HG03108 (cell line): Measurements from ENCODE around the gene ZBTB12.
"Not testable (repeated sequence)": the region's sequence is repeated elsewhere in the genome, so short reads cannot be mapped to it uniquely, and the experiment has no call there.

Experiments used
- ATAC-seq: cut with Tn5 transposase; IDR thresholded peaks from one replicate; pipeline ENCODE4 v1.9.1; 2021; ENCODE audit warnings: moderate library complexity; ENCODE audit not compliant: unreplicated experiment

ZBTB12 gene

DNA sequence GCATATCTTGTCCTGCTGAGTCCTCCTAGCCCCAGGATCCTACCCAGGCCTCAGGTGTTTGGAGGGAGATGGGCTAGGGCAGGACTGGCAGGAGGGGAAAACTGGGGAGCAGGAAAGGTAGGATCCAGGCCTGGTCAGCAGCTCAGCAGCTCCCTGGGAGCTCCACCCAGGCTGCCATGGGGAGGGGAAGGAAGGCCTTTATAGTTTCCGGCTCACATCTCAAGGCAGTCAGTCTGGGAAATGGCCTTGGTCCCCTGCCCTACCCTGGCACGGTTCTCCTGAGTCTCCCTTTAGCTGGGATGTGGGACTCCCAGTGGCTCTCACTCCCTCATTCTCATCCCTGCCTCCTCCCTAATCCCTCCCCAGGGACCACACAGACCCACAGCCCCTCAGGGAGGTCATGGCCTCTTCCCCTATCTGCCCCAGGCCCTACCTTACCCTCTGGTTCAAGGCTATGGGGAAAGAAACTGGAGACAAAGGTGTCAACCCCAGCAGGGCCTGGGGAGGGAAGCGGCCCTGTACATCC, 24.7 kb downstream of the ZBTB12 start:
- ATAC-seq = no peak

DNA sequence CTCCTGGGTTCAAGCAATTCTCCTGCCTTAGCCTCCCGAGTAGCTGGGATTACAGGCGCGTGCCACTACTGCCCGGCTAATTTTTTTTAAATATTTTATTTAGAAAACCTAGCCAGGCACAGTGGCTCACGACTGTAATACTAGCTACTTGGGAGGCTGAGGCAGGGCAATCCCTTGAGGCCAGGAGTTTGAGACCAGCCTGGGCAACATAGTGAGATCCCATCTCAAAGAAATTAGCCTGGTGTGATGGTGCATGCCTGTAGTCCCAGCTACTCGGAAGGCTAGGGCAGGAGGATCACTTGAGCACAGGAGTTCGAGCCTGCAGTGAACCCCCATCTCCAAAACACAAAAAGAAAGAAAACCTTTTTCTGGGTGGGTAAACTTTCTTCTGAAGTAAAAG, 25.5 kb downstream of the ZBTB12 start:
- no peak for ATAC-seq

- ATAC-seq = no peak
These were observed 26.0 kb downstream of the ZBTB12 start for GRCh38 chr6:31875877-31876276.

DNA sequence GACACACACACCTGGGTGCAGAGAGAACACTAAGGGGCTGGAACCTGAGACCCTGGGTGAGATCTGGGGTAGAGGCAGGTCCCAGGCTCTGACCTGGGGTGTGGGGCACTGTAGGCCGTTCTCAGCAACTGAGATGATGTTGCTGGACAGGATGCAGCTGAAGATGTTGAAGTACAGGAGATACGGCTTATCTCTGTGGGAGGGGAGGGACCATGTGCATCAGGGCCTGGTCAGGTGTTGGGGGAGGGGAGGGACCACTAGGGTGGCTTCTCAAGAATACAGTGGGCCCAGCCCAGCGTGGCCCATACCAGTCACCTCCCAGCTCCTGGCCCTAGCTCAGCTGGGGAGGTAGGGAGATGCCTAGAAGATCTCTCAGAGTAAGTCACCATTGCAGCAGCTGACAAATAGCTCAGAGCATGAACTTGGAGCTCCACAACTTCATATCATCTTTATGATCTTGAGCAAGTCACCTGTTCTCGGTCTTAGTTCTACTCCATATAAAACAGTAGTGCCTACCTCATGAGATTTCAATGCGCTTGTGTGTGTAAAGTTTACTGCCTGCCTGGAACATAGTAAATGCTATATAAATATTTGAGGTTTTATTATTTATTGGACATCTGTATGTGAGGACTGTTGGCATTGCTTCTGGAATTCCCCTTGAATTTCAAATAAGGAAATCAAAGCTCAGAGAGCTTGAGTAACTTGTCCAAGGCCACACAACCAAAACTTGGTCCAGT, 26.9 kb downstream of the ZBTB12 start:
- no peak for ATAC-seq

GRCh38 chr6:31874084-31874670, 27.7 kb downstream of the ZBTB12 start:
- no peak for ATAC-seq

DNA sequence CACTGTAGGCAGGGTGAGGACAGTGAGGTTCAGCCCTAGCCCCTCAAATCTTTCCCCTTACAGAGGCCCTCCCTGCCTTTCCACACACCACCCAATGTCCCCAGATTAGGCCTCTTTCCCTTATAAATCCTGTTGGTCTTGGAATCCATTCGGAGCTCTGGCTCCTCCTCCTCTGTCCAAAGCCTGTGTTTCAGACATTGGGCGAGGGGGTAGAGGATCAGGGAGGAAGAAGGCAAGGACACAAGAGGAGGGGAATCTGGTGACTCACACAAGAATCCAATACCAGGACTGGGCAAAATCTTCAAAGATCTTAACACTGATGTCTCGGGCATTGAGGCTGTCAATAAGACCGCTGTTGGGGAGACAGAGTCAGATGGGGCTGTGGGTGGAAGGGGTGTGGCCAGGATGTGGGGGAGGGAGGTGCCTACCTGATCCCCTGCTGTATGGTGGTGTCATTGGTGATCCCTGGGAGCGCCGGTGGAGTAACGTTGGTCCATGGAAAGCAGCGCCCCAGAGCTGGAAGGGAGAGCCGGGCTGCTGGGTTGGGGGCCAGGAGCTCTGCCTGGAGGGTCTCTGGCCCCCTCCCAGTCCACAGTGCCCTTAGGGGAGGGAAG, 30.7 kb downstream of the ZBTB12 start:
- no peak for ATAC-seq

DNA sequence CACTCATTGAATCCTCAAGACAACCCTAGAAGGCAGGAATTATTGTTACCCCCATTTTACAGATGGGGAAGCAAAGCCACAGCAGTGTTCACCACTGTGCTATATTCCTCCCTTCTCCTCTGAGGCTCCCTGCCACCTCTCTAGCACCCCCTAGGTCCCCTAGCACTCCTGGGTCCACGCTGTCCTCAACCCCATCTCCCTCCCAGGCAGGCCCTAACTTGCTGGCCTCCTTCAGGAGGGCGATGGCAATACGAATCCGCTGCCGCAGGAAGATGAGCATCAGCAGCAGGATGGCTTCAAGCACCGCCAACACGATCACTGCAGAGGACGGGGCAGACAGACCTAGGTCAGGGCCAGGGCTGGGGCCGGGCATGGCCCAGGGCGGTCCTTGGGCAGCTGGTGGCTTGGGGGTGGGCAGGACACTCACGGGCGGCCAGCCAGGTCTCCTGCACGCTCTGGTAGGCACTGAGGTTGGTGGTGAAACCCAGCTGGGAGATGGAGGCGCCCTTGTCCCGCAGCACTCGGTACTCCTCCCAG, 31.4 kb downstream of the ZBTB12 start:
- ATAC-seq = no peak

DNA sequence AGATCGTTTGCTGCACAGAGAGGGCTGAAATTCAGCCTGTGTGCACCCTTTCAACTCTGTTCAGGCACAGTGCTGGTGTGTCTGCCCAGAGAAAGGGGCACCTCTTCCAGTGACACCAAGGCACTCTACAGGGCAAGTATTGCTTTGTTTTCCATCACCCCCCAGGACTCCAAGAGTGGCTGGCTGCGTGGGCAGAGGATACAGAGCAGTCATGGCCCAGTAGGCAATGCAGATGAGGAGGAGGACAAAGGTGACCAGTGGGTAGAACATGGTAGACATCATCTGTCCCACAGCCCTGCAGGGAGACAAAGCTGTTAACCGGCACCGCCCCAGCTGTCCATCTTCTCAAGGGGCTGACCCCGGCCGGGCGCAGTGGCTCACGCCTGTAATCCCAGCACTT, 32.5 kb downstream of the ZBTB12 start:
- no peak for ATAC-seq

DNA sequence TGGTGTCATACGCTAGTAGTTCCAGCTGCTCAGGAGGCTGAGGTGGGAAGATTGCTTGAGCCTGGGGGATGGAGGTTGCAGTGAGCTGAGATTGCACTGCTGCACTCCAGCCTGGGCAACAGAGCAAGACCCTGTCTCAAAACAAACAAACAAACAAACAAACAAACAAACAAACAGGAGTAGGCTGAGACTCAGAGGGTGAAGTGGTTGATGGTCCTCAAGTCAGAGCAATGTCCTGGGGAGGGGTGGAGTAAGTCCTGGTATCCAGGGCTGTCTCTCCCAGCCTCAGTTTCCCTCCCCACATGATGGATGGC, 33.3 kb downstream of the ZBTB12 start:
- ATAC-seq = not testable (repeated sequence)

GRCh38 chr6:31865205-31866118, 36.4 kb downstream of the ZBTB12 start:
- ATAC-seq = no peak

DNA sequence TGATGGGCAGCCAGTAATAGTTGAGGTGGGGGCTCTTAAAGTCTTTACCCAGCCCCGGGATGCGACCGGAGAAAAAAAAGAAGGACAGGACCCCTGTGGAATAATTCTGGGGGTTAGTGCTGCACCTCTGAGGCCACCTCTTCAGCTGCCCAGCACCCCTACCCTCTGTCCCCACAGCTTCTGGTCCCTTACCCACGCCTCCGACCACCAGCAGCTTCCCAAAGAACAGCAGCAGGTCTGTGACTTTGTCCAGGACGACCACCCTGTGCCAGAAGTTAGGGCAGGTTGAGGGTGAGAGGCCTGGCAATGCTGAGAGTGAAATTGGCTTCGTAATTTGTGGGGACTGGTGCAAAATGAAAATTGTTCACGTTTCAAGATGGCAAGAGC, 37.1 kb downstream of the ZBTB12 start:
- no peak for ATAC-seq

- ATAC-seq = not testable (repeated sequence)
These were observed 37.7 kb downstream of the ZBTB12 start for GRCh38 chr6:31864123-31864562.

- ATAC-seq = peak; percentile 95
These were observed 39.3 kb downstream of the ZBTB12 start, which contains the start of gene NEU1 for GRCh38 chr6:31862344-31863235. Gene NEU1, minus strand, starts transcription at chr6:31862821. Its CDS starts 45 bp downstream, at chr6:31862776.

DNA sequence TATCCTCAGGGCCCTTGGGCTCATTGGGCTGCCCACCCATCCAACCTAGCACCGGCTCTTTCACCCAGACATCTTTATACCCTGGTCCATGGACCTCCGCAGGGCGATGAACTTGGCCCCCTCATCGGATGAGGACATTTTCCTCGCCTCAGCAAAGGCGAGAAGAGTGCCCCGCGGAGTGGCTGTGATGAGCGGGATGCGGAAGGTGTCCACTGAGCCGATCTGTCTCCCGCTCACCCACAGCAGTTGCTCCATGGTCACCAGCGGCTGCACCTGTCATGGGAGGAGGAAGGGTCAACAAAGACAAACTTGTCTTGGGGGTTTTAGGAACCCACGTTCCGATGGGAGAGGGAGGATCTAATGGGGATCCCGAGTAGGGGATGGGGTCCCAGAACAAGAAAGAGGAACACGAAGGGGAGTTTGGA, 40.0 kb downstream of the ZBTB12 start:
- ATAC-seq = no peak

DNA sequence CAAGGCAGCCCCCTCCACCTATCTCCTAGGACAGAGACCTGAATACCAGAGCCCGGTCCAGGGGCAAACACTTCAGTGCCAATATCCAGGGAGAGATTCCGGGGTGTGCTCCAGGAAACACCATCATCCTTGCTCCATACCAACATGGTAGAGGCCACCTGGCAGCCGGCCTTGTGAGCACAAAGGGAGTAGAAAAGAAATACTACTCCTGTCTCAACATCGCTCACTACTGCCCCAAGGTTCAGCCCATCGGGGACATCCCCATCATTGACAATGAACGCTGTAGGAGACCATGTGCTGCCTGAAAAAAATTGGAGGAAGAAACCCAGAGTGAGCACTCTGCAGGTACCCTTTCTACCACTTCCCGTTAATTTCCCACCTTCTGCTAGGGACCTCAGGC, 40.7 kb downstream of the ZBTB12 start:
- ATAC-seq = no peak

DNA sequence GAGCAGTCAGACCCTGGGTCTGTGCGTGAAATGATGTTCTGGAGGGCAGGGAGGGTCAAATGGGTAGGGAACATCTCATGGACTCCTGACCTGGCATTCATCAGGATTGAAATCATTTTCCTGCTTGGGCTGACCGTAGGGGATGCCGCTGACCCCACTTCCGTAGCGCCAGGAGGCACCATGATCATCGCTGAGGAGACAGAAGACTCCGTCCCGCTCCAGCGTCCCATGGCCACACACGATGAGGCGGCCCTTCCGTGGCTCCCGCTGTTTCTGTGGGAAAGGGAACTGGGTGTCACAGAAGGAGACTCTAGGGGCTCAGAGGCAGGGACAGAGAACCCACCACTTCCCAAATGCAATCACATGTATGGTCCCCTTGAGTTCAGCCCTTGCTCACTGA, 41.5 kb downstream of the ZBTB12 start:
- ATAC-seq = no peak

- ATAC-seq = no peak
These were observed 42.0 kb downstream of the ZBTB12 start for GRCh38 chr6:31859923-31860322.

DNA sequence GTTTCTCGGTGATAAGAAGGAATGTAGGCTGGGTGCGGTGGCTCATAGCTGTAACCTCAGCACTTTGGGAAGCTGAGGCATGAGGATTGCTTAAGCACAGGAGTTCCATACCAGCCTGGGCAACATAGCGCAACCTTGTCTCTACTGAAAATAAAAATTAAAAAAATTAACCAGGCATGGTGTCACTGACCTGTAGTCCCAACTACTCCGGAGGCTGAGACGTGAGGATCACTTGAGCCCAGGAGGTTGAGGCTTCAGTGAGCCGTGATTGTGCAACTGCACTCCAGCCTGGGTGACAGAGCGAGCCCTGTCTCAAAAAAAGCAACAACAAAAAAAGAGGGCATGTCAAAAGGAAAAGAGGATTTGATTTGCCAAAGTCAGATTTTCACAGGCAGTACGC, 43.2 kb downstream of the ZBTB12 start:
- no peak for ATAC-seq

- not testable (repeated sequence) for ATAC-seq
These were observed 44.1 kb downstream of the ZBTB12 start for GRCh38 chr6:31857774-31858173.
